HepG2 (cell line): ENCODE measurements around the gene CRYBB2.
"Not testable (repeated sequence)": the region's sequence is repeated elsewhere in the genome, so short reads cannot be mapped to it uniquely, and the experiment has no call there.

Experiments used
- CTCF ChIP-seq: sonication (generic); formaldehyde crosslinking; IDR thresholded peaks from 2 replicates; pipeline ENCODE4 v1.5.0; 2020; ENCODE audit warnings: mild to moderate bottlenecking, missing genetic modification reagents, moderate library complexity
- HDAC2 ChIP-seq: sonication (generic); formaldehyde crosslinking; IDR thresholded peaks from 2 replicates; pipeline ENCODE4 v1.4.0; 2020; ENCODE audit warnings: missing genetic modification reagents
- RFX5 ChIP-seq: IDR thresholded peaks from 2 replicates; pipeline ENCODE4 v1.6.1; 2011; ENCODE audit warnings: low read depth, low read length, improper control_type of control experiment
- SETDB1 ChIP-seq: sonication (generic); formaldehyde crosslinking; IDR thresholded peaks from 2 replicates; pipeline ENCODE4 v1.5.1; 2020; ENCODE audit warnings: missing genetic modification reagents, mild to moderate bottlenecking, borderline replicate concordance
- TARDBP ChIP-seq: sonication (generic); formaldehyde crosslinking; IDR thresholded peaks from 2 replicates; pipeline ENCODE4 v1.8.0; 2022; ENCODE audit warnings: mild to moderate bottlenecking, missing genetic modification reagents
- TGIF2 ChIP-seq: IDR thresholded peaks from 2 replicates; pipeline ENCODE4 v1.6.1; 2016; ENCODE audit warnings: control low read depth, missing compliant biosample characterization
- XBP1 ChIP-seq: sonication (generic); formaldehyde crosslinking; IDR thresholded peaks from 2 replicates; pipeline ENCODE4 v1.5.0; 2020; ENCODE audit warnings: missing genetic modification reagents
- ZNF235 ChIP-seq: sonication (generic); formaldehyde crosslinking; IDR thresholded peaks from 2 replicates; pipeline ENCODE4 v1.8.1; 2023; ENCODE audit warnings: mild to moderate bottlenecking, missing genetic modification reagents, borderline replicate concordance
- TF ChIP-seq, protein P1 (sequence below): sonication (generic); formaldehyde crosslinking; IDR thresholded peaks from 2 replicates; pipeline ENCODE4 v1.4.0; 2020; ENCODE audit warnings: missing genetic modification reagents, borderline replicate concordance

- TF ChIP-seq CTCF (CRISPR knock-in tag); TGIF2 (CRISPR knock-in tag); ZNF235 (CRISPR knock-in tag); RFX5; HDAC2 (CRISPR knock-in tag); XBP1 (CRISPR knock-in tag); SETDB1 (CRISPR knock-in tag); TARDBP (CRISPR knock-in tag): not testable (repeated sequence)
- TF ChIP-seq, protein P1, sequence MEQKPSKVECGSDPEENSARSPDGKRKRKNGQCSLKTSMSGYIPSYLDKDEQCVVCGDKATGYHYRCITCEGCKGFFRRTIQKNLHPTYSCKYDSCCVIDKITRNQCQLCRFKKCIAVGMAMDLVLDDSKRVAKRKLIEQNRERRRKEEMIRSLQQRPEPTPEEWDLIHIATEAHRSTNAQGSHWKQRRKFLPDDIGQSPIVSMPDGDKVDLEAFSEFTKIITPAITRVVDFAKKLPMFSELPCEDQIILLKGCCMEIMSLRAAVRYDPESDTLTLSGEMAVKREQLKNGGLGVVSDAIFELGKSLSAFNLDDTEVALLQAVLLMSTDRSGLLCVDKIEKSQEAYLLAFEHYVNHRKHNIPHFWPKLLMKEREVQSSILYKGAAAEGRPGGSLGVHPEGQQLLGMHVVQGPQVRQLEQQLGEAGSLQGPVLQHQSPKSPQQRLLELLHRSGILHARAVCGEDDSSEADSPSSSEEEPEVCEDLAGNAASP (CRISPR knock-in tag) = not testable (repeated sequence)
Observed at GRCh38 chr22:25230760-25231159, 11.3 kb downstream of the CRYBB2 start.
